B cell (primary cell): Measurements from ENCODE around the gene OR5C1. TPM values are rescaled to one million over a fixed set of nuclear protein-coding genes. Genes with fewer than 3 reads are reported as not detected.
"Not testable (repeated sequence)": the region's sequence is repeated elsewhere in the genome, so short reads cannot be mapped to it uniquely, and the experiment has no call there.

Experiments
- ATAC-seq: fragments of 200-7000 bp; cut with Tn5 transposase; one replicate; pipeline ENCODE4 v1.10.0; 2021; ENCODE audit warnings: low read depth, mild to moderate bottlenecking, moderate number of reproducible peaks, moderate library complexity
- CTCF ChIA-PET: fragments of 350-600 bp; sonication (Branson Sonifier 250); formaldehyde crosslinking; loops from one replicate; lab custom pipeline; 2021; ENCODE audit warnings: antibody characterized with exemption, inconsistent platforms; lab: Charles Lee
- POLR2A ChIA-PET: fragments of 350-600 bp; sonication (Branson Sonifier 250); formaldehyde crosslinking; loops from one replicate; lab custom pipeline; 2021; ENCODE audit warnings: antibody characterized with exemption; lab: Charles Lee
- DNase-seq: peaks from one replicate; pipeline ENCODE4 v3.0.0; 2013
- H2AFZ ChIP-seq: 2 replicates; pipeline ENCODE4 v1.6.1; 2012; ENCODE audit warnings: mild to moderate bottlenecking, low read depth, low read length; ENCODE audit not compliant: insufficient read depth, poor library complexity, severe bottlenecking
- H3K27ac ChIP-seq, 2 donors: 1 replicate in 1 of 2; 2 replicates in 1 of 2; pipeline ENCODE4 v1.5.1; 2012 to 2013; ENCODE audit warnings: low read length in 2 of 2, mild to moderate bottlenecking in 2 of 2, moderate library complexity in 1 of 2
- H3K27me3 ChIP-seq, 4 experiments: fragments of 200-600 bp in 1 of 4; sonication (generic) in 1 of 4; replicated peaks in 1 of 4; 1 replicate in 2 of 4; 2 replicates in 2 of 4; pipeline versions ENCODE4 v1.6.1 to v1.7.0; 2013 to 2016; ENCODE audit warnings: low read length in 3 of 4, mild to moderate bottlenecking in 2 of 4, mixed read lengths in 1 of 4, moderate library complexity in 1 of 4; ENCODE audit not compliant: insufficient read depth in 4 of 4, control insufficient read depth in 3 of 4; ENCODE audit errors: control extremely low read depth in 1 of 4
- H3K36me3 ChIP-seq, 2 experiments: replicated peaks in 1 of 2; 1 replicate in 1 of 2; 2 replicates in 1 of 2; pipeline versions ENCODE4 v1.6.1 to v1.7.1; 2013; ENCODE audit warnings: low read length in 1 of 2; ENCODE audit not compliant: insufficient read depth in 2 of 2, control insufficient read depth in 1 of 2; ENCODE audit errors: control extremely low read depth in 1 of 2, extremely low read depth in 1 of 2
- H3K4me1 ChIP-seq, 2 donors: fragments of 200-600 bp in 1 of 2; sonication (generic) in 1 of 2; 1 replicate in 1 of 2; 2 replicates in 1 of 2; pipeline versions ENCODE4 v1.5.1 to v1.6.1; 2013 to 2017; ENCODE audit warnings: low read length in 2 of 2; ENCODE audit not compliant: control insufficient read depth in 2 of 2, insufficient read depth in 2 of 2
- H3K4me2 ChIP-seq: replicated peaks from 2 replicates; pipeline ENCODE3; 2012; ENCODE audit warnings: mild to moderate bottlenecking, low read depth, low read length; ENCODE audit not compliant: poor library complexity, severe bottlenecking
- H3K4me3 ChIP-seq, 5 experiments: fragments of 200-600 bp in 1 of 5; sonication (generic) in 1 of 5; 1 replicate in 3 of 5; 2 replicates in 2 of 5; pipeline versions ENCODE4 v1.5.1 to v1.7.0; 2011 to 2016; ENCODE audit warnings: low read length in 4 of 5, mild to moderate bottlenecking in 4 of 5, low read depth in 2 of 5, control low read depth in 1 of 5, moderate library complexity in 1 of 5; ENCODE audit not compliant: insufficient read depth in 1 of 5; ENCODE audit errors: control extremely low read depth in 1 of 5, extremely low read depth in 1 of 5
- H3K79me2 ChIP-seq: fragments of 200-600 bp; sonication (generic); one replicate; pipeline ENCODE4 v1.6.0; 2016; ENCODE audit warnings: low read length; ENCODE audit not compliant: control insufficient read depth, insufficient read depth
- H3K9ac ChIP-seq: fragments of 200-600 bp; sonication (generic); 2 replicates; pipeline ENCODE4 v1.6.1; 2017; ENCODE audit warnings: mild to moderate bottlenecking, low read length, moderate library complexity
- H3K9me3 ChIP-seq, 3 donors: one replicate each; pipeline versions ENCODE4 v1.6.1 to v1.7.1; 2013; ENCODE audit warnings: low read length in 2 of 3; ENCODE audit not compliant: control insufficient read depth in 2 of 3, insufficient read depth in 1 of 3; ENCODE audit errors: control extremely low read depth in 1 of 3
- H4K20me1 ChIP-seq: 2 replicates; pipeline ENCODE4 v1.6.0; 2012; ENCODE audit warnings: mild to moderate bottlenecking, low read length; ENCODE audit not compliant: insufficient read depth, control insufficient read depth, poor library complexity, severe bottlenecking
- H3K27ac Mint-ChIP-seq: one replicate; pipeline ENCODE4 v1.8.0; 2021; ENCODE audit warnings: mixed read lengths
- H3K27me3 Mint-ChIP-seq: one replicate; pipeline ENCODE4 v1.8.0; 2021; ENCODE audit warnings: mixed read lengths
- H3K4me1 Mint-ChIP-seq: one replicate; pipeline ENCODE4 v1.8.0; 2021; ENCODE audit warnings: mixed read lengths
- H3K4me3 Mint-ChIP-seq: one replicate; pipeline ENCODE4 v1.8.0; 2021; ENCODE audit warnings: mixed read lengths
- H3K9me3 Mint-ChIP-seq: one replicate; pipeline ENCODE4 v1.8.0; 2022; ENCODE audit warnings: mixed read lengths; ENCODE audit not compliant: insufficient read depth
- CTCF ChIP-seq: fragments of 200-600 bp; IDR thresholded peaks from one replicate; pipeline ENCODE4 v1.8.0; 2022; ENCODE audit warnings: antibody characterized with exemption, mild to moderate bottlenecking
- EZH2 ChIP-seq: IDR thresholded peaks from 2 replicates; pipeline ENCODE4 v1.6.1; 2012; ENCODE audit warnings: borderline replicate concordance, low read depth, mild to moderate bottlenecking, moderate library complexity, low read length; ENCODE audit not compliant: insufficient read depth, poor library complexity, severe bottlenecking
- WGBS: methylation state at CpG from one replicate; pipeline ENCODE4 v1.1.5; 2013; ENCODE audit warnings: missing lambda C conversion rate; ENCODE audit not compliant: insufficient coverage; 5-methylcytosine and 5-hydroxymethylcytosine counted together
- intact Hi-C: fragments of 100-400 bp; cut with micrococcal nuclease; formaldehyde crosslinking; loops from one replicate; pipeline ENCODE4 v1.10.0; 2022
- polyA plus RNA-seq: library from polyadenylated mRNA; depleted of rRNA; stranded (reverse); fragments of >200 nt; gene quantifications from 2 replicates; pipeline ENCODE4 v1.2.3, GENCODE V29; 2012
- total RNA-seq, 2 donors: library from RNA; stranded (reverse); fragments of 120-200 nt in 1 of 2; gene quantifications; 1 replicate in 1 of 2; 2 replicates in 1 of 2; pipeline versions ENCODE4 v1.2.3 to v1.2.4, GENCODE V29; 2013 to 2022

OR5C1 gene
- total and polyA plus RNA-seq, 2 donors (not counting 1 experiment from before 2014, with no cell fraction given): not detected

DNA sequence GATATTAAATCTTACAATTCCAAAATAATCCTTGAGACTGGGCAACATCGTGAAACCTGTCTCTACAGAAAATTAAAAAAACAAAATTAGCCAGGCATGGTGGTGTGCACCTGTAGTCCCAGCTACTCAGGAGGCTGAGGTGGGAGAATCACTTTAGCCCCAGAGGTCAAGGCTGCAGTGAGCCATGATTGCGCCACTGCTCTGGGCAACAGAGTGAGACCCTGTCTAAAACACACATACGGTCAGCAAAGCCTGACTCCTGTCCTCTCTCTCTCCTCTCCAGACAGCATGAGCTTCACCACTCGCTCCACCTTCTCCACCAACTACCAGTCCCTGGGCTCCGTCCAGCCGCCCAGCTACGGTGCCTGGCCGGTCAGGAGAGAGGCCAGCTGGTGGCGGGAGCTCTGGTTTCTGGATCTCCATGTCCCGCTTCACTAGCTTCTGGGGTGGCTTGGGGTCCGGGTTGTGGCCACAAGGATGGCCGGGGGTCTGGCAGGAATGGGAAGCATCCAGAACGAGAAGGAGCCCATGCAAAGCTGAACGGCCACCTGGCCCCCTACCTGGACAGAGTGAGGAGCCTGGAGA lies 48.6 kb downstream of the OR5C1 start:
- ChIA-PET CTCF (no interaction called here), POLR2A (no interaction called here)
- H3K27ac Mint-ChIP-seq: no peak overlapping the region

GRCh38 chr9:122838441-122838840 lies 49.7 kb downstream of the OR5C1 start:
- H2AFZ ChIP-seq, H3K79me2 ChIP-seq, H3K27ac Mint-ChIP-seq, POLR2A ChIA-PET, H3K9me3 ChIP-seq, H3K27me3 ChIP-seq, H3K27me3 Mint-ChIP-seq, DNase-seq, H4K20me1 ChIP-seq, ATAC-seq, H3K36me3 ChIP-seq, H3K4me3 ChIP-seq, H3K4me3 Mint-ChIP-seq, H3K9me3 Mint-ChIP-seq, H3K9ac ChIP-seq, H3K4me2 ChIP-seq, H3K4me1 ChIP-seq, H3K4me1 Mint-ChIP-seq, CTCF ChIA-PET, H3K27ac ChIP-seq, intact Hi-C loops: not testable (repeated sequence)
- WGBS: 92% methylated on average over 2 of the region's 3 CpGs

More for the DNA sequence above, 48.6 kb downstream of the OR5C1 start:
- H3K79me2 ChIP-seq: no peaks in the 10 kb centered on the region
- no peaks in the 10 kb centered on the region for H3K27me3 ChIP-seq
- no peak overlapping the region for H3K4me3 ChIP-seq
- no peak overlapping the region for H3K9ac ChIP-seq
- H3K9me3 ChIP-seq: peaks cover 0 to 7% (median 0%) of the 10 kb centered on the region in 3 donors
- peaks cover 7 to 8% of the 10 kb centered on the region in 2 donors for H3K4me1 ChIP-seq
- no peaks in the 10 kb centered on the region for H4K20me1 ChIP-seq
- H3K4me1 Mint-ChIP-seq: peaks cover 8% of the 10 kb centered on the region
- no peaks in the 10 kb centered on the region for H3K36me3 ChIP-seq
- no peak overlapping the region for H2AFZ ChIP-seq
- intact Hi-C loops: no loop called here
- TF ChIP-seq CTCF: no peak
- no peak for TF ChIP-seq EZH2
- H3K9me3 Mint-ChIP-seq: no peaks in the 10 kb centered on the region
- no peak overlapping the region for H3K4me2 ChIP-seq
- DNase-seq: no peak
- ATAC-seq: no peak
- no peak overlapping the region for H3K4me3 Mint-ChIP-seq
- no peaks in the 10 kb centered on the region for H3K27me3 Mint-ChIP-seq
- WGBS: 97% methylated on average over 13 of the region's 14 CpGs
- no peak overlapping the region for H3K27ac ChIP-seq

Other genes with a start within 250 kb of the OR5C1 start
- not detected in 2 replicates for gene OR1N2, start 235.8 kb upstream of the OR5C1 start, total RNA-seq
- not detected in 2 replicates for gene OR1N2, start 235.8 kb upstream of the OR5C1 start, polyA plus RNA-seq
- gene OR1L8, start 205.5 kb upstream of the OR5C1 start, total RNA-seq: not detected in 2 replicates
- 0.17 TPM in 1 of 2 replicates, not detected in the other for gene OR1L8, start 205.5 kb upstream of the OR5C1 start, polyA plus RNA-seq
- not detected in 2 replicates for gene OR1Q1, start 174.2 kb upstream of the OR5C1 start, total RNA-seq
- 0.46 TPM in 1 of 2 replicates, not detected in the other for gene OR1Q1, start 174.2 kb upstream of the OR5C1 start, polyA plus RNA-seq
- gene OR1B1, start 131.3 kb upstream of the OR5C1 start, total RNA-seq: not detected in 2 replicates
- 0.29 TPM in 1 of 2 replicates, not detected in the other for gene OR1B1, start 131.3 kb upstream of the OR5C1 start, polyA plus RNA-seq
- gene OR1L1, start 127.2 kb upstream of the OR5C1 start, total RNA-seq: not detected in 2 replicates
- gene OR1L1, start 127.2 kb upstream of the OR5C1 start, polyA plus RNA-seq: not detected in 2 replicates
- gene OR1L3, start 113.8 kb upstream of the OR5C1 start, total RNA-seq: not detected in 2 replicates
- gene OR1L3, start 113.8 kb upstream of the OR5C1 start, polyA plus RNA-seq: not detected in 2 replicates
- not detected in 2 replicates for gene OR1L4, start 64.9 kb upstream of the OR5C1 start, total RNA-seq
- not detected in 2 replicates for gene OR1L4, start 64.9 kb upstream of the OR5C1 start, polyA plus RNA-seq
- gene OR1L6, start 46.6 kb upstream of the OR5C1 start, total RNA-seq: not detected in 2 replicates
- gene OR1L6, start 46.6 kb upstream of the OR5C1 start, polyA plus RNA-seq: not detected in 2 replicates
- not detected in 2 replicates for gene OR1K1, start 11.2 kb downstream of the OR5C1 start, total RNA-seq
- gene OR1K1, start 11.2 kb downstream of the OR5C1 start, polyA plus RNA-seq: not detected in 2 replicates
- 15.8 and 19.4 TPM in 2 replicates for gene PDCL, start 39.7 kb downstream of the OR5C1 start, total RNA-seq
- 2.7 and 4.3 TPM in 2 replicates for gene PDCL, start 39.7 kb downstream of the OR5C1 start, polyA plus RNA-seq
- gene RC3H2, start 116.4 kb downstream of the OR5C1 start, total RNA-seq: 74.4 and 77.3 TPM in 2 replicates
- gene RC3H2, start 116.4 kb downstream of the OR5C1 start, polyA plus RNA-seq: 17.2 and 26.3 TPM in 2 replicates
- 18.9 and 19.9 TPM in 2 replicates for gene ZBTB6, start 124.4 kb downstream of the OR5C1 start, total RNA-seq
- 1.1 and 1.3 TPM in 2 replicates for gene ZBTB6, start 124.4 kb downstream of the OR5C1 start, polyA plus RNA-seq
- 16.4 and 17.2 TPM in 2 replicates for gene ZBTB26, start 142.6 kb downstream of the OR5C1 start, total RNA-seq
- gene ZBTB26, start 142.6 kb downstream of the OR5C1 start, polyA plus RNA-seq: 4.7 and 5.8 TPM in 2 replicates
- gene RABGAP1, start 152.1 kb downstream of the OR5C1 start, total RNA-seq: 79.7 and 81.0 TPM in 2 replicates
- 13.9 and 17.9 TPM in 2 replicates for gene RABGAP1, start 152.1 kb downstream of the OR5C1 start, polyA plus RNA-seq
- 2.3 and 2.5 TPM in 2 replicates for gene GPR21, start 244.7 kb downstream of the OR5C1 start, total RNA-seq
- gene GPR21, start 244.7 kb downstream of the OR5C1 start, polyA plus RNA-seq: 0.13 TPM in 1 of 2 replicates, not detected in the other